ENCODE measurements around the gene ZNF865. TPM values are rescaled to one million over a fixed set of nuclear protein-coding genes. Genes with fewer than 3 reads are reported as not detected.

Gene ZNF865
- total RNA-seq, 1 donor from 2014 or later: 8.8 TPM

- no peaks in the 10 kb centered on the region for H3K27me3 ChIP-seq
- intact Hi-C loops (cut with DNase I): no loop called here
- H3K27ac ChIP-seq: peak overlapping the region; percentile 97
- peaks cover 0 to 11% of the 10 kb centered on the region in 2 donors for H3K36me3 ChIP-seq
- H3K4me3 ChIP-seq: peak overlapping the region; percentile 57 to 83
- no peaks in the 10 kb centered on the region for H3K9me3 ChIP-seq
- TF ChIP-seq CTCF (IDR thresholded peaks at IDR 0.05) (no peak), POLR2A (IDR thresholded peaks at IDR 0.05) (no peak), POLR2AphosphoS5 (IDR thresholded peaks at IDR 0.05; ENCODE audit: insufficient read depth in 1 of 2, low read depth in 1 of 2) (no peak)
- H3K4me1 ChIP-seq: peaks cover 69% of the 10 kb centered on the region
- DNase-seq (ENCODE audit: extremely low spot score in 2 of 2): no peak
Observed at GRCh38 chr19:55643887-55644176, 38.4 kb downstream of the ZNF865 start.

GRCh38 chr19:55644191-55644833, 38.9 kb downstream of the ZNF865 start:
- Histone ChIP-seq H3K4me1 (peaks cover 70% of the 10 kb centered on the region), H3K27ac (peak overlapping the region; percentile 97), H3K9me3 (no peaks in the 10 kb centered on the region), H3K27me3 (no peaks in the 10 kb centered on the region), H3K36me3 (peaks cover 0 to 11% of the 10 kb centered on the region in 2 donors), H3K4me3 (peak overlapping the region; percentile 57 to 83)
- no peak for DNase-seq (ENCODE audit: extremely low spot score in 2 of 2)
- intact Hi-C loops (cut with DNase I): no loop called here
- TF ChIP-seq CTCF (IDR thresholded peaks at IDR 0.05): no peak
- no peak for TF ChIP-seq POLR2A (IDR thresholded peaks at IDR 0.05)
- TF ChIP-seq POLR2AphosphoS5 (IDR thresholded peaks at IDR 0.05; ENCODE audit: insufficient read depth in 1 of 2, low read depth in 1 of 2): no peak

- no peaks in the 10 kb centered on the region for H3K27me3 ChIP-seq
- H3K9me3 ChIP-seq: no peaks in the 10 kb centered on the region
- no peak overlapping the region for H3K4me3 ChIP-seq
- H3K4me1 ChIP-seq: peaks cover 66% of the 10 kb centered on the region
- peaks cover 0 to 11% of the 10 kb centered on the region in 2 donors for H3K36me3 ChIP-seq
- DNase-seq (ENCODE audit: extremely low spot score in 2 of 2): no peak
- TF ChIP-seq POLR2AphosphoS5 (IDR thresholded peaks at IDR 0.05; ENCODE audit: insufficient read depth in 1 of 2, low read depth in 1 of 2) (no peak), POLR2A (IDR thresholded peaks at IDR 0.05) (no peak), CTCF (IDR thresholded peaks at IDR 0.05) (no peak)
- H3K27ac ChIP-seq: no peak overlapping the region
- intact Hi-C loops (cut with DNase I): no loop called here
Observed at GRCh38 chr19:55644842-55645511, 39.5 kb downstream of the ZNF865 start.

- peaks cover 61% of the 10 kb centered on the region for H3K4me1 ChIP-seq
- intact Hi-C loops (cut with DNase I): no loop called here
- H3K36me3 ChIP-seq: peaks cover 0 to 11% of the 10 kb centered on the region in 2 donors
Observed at GRCh38 chr19:55645512-55645881, 40.0 kb downstream of the ZNF865 start.

More at GRCh38 chr19:55645512-55645881, 40.0 kb downstream of the ZNF865 start:
- no peak for DNase-seq (ENCODE audit: extremely low spot score in 2 of 2)
- Histone ChIP-seq H3K27me3 (no peaks in the 10 kb centered on the region), H3K27ac (no peak overlapping the region), H3K4me3 (no peak overlapping the region), H3K9me3 (no peaks in the 10 kb centered on the region)
- TF ChIP-seq POLR2AphosphoS5 (IDR thresholded peaks at IDR 0.05; ENCODE audit: insufficient read depth in 1 of 2, low read depth in 1 of 2) (no peak), POLR2A (IDR thresholded peaks at IDR 0.05) (no peak), CTCF (IDR thresholded peaks at IDR 0.05) (no peak)

All from vagina (tissue), 2 donors.